Measurements from ENCODE around the gene HYLS1. TPM values are rescaled to one million over a fixed set of nuclear protein-coding genes. Genes with fewer than 3 reads are reported as not detected.

HYLS1 gene
- polyA plus RNA-seq, 1 experiment: 7.0 TPM

- no peak for DNase-seq (ENCODE audit: low read depth, low spot score)
- TF ChIP-seq CTCF (IDR thresholded peaks at IDR 0.05; ENCODE audit: low read depth, low read length): no peak
- H3K4me3 ChIP-seq (ENCODE audit: low read depth, low read length): no peak overlapping the region
- ChIA-PET POLR2A (no interaction called here), CTCF (interaction anchor here (2.1 to 5.6 kb wide), 3 partner anchors 18 to 274 kb away, joined by 9 to 166 read pairs (median 19); no protein-coding TSS in a partner anchor)
- H3K27me3 ChIP-seq (ENCODE audit: control insufficient read depth, insufficient read depth, low read length): peaks cover 34% of the 10 kb centered on the region
- H3K27ac ChIP-seq (ENCODE audit: low read depth, low read length): no peak overlapping the region
- no peaks in the 10 kb centered on the region for H3K9me3 ChIP-seq (ENCODE audit: control insufficient read depth, insufficient read depth, low read length)
Observed at GRCh38 chr11:125924384-125925007, 37.0 kb downstream of the HYLS1 start.

- CTCF ChIA-PET: interaction anchor here (5.6 kb wide), 1 partner anchor 268 kb away, joined by 166 read pairs; no protein-coding TSS in a partner anchor
- TF ChIP-seq CTCF (IDR thresholded peaks at IDR 0.05; ENCODE audit: low read depth, low read length): no peak
- H3K9me3 ChIP-seq (ENCODE audit: control insufficient read depth, insufficient read depth, low read length): no peaks in the 10 kb centered on the region
- no peak overlapping the region for H3K4me3 ChIP-seq (ENCODE audit: low read depth, low read length)
- POLR2A ChIA-PET: no interaction called here
- H3K27ac ChIP-seq (ENCODE audit: low read depth, low read length): no peak overlapping the region
- no peak for DNase-seq (ENCODE audit: low read depth, low spot score)
- H3K27me3 ChIP-seq (ENCODE audit: control insufficient read depth, insufficient read depth, low read length): peaks cover 33% of the 10 kb centered on the region
Observed at GRCh38 chr11:125925247-125925740, 37.8 kb downstream of the HYLS1 start.

GRCh38 chr11:125925804-125926203 is 38.3 kb downstream of the HYLS1 start:
- no peak for DNase-seq (ENCODE audit: low read depth, low spot score)
- ChIA-PET POLR2A (no interaction called here), CTCF (interaction anchor here (5.6 kb wide), 1 partner anchor 267 kb away, joined by 166 read pairs; no protein-coding TSS in a partner anchor)
- TF ChIP-seq CTCF (IDR thresholded peaks at IDR 0.05; ENCODE audit: low read depth, low read length): no peak
- Histone ChIP-seq H3K27me3 (ENCODE audit: control insufficient read depth, insufficient read depth, low read length) (peaks cover 30% of the 10 kb centered on the region), H3K27ac (ENCODE audit: low read depth, low read length) (no peak overlapping the region), H3K9me3 (ENCODE audit: control insufficient read depth, insufficient read depth, low read length) (no peaks in the 10 kb centered on the region), H3K4me3 (ENCODE audit: low read depth, low read length) (no peak overlapping the region)

GRCh38 chr11:125926682-125927081 is 39.2 kb downstream of the HYLS1 start:
- peaks cover 30% of the 10 kb centered on the region for H3K27me3 ChIP-seq (ENCODE audit: control insufficient read depth, insufficient read depth, low read length)
- DNase-seq (ENCODE audit: low read depth, low spot score): no peak
- ChIA-PET CTCF (interaction anchor here (2.3 kb wide), 2 partner anchors 16 to 267 kb away, joined by 10 to 16 read pairs; no protein-coding TSS in a partner anchor), POLR2A (no interaction called here)
- no peak overlapping the region for H3K27ac ChIP-seq (ENCODE audit: low read depth, low read length)
- no peak for TF ChIP-seq CTCF (IDR thresholded peaks at IDR 0.05; ENCODE audit: low read depth, low read length)
- no peaks in the 10 kb centered on the region for H3K9me3 ChIP-seq (ENCODE audit: control insufficient read depth, insufficient read depth, low read length)
- H3K4me3 ChIP-seq (ENCODE audit: low read depth, low read length): no peak overlapping the region

- DNase-seq (ENCODE audit: low read depth, low spot score): no peak
- Histone ChIP-seq H3K27me3 (ENCODE audit: control insufficient read depth, insufficient read depth, low read length) (peaks cover 32% of the 10 kb centered on the region), H3K9me3 (ENCODE audit: control insufficient read depth, insufficient read depth, low read length) (no peaks in the 10 kb centered on the region), H3K4me3 (ENCODE audit: low read depth, low read length) (no peak overlapping the region), H3K27ac (ENCODE audit: low read depth, low read length) (no peak overlapping the region)
- ChIA-PET POLR2A (no interaction called here), CTCF (no interaction called here)
- no peak for TF ChIP-seq CTCF (IDR thresholded peaks at IDR 0.05; ENCODE audit: low read depth, low read length)
Observed at GRCh38 chr11:125929445-125930075, 42.1 kb downstream of the HYLS1 start.

Data from AG04450 (cell line).